K562 (cell line): ENCODE data around the gene LRPAP1.

Experiments
- CEBPB ChIP-seq: fragments of 450-650 bp; IDR thresholded peaks from 2 replicates; pipeline ENCODE4 v1.6.1; 2016; ENCODE audit warnings: missing genetic modification characterization, missing compliant biosample characterization
- EWSR1 ChIP-seq: fragments of 450-650 bp; IDR thresholded peaks from 2 replicates; pipeline ENCODE4 v1.6.1; 2018; ENCODE audit warnings: borderline replicate concordance, mild to moderate bottlenecking, low read depth, moderate library complexity; ENCODE audit not compliant: partially characterized antibody
- ZFX ChIP-seq: sonication (generic); formaldehyde crosslinking; IDR thresholded peaks from 2 replicates; pipeline ENCODE4 v1.8.0; 2022; ENCODE audit warnings: mild to moderate bottlenecking, missing genetic modification reagents, moderate library complexity
- ZNF282 ChIP-seq: sonication (generic); formaldehyde crosslinking; IDR thresholded peaks from 2 replicates; pipeline ENCODE4 v1.8.1; 2023; ENCODE audit warnings: missing genetic modification reagents
- ZNF696 ChIP-seq: fragments of 250-450 bp; sonication (Bioruptor Pico); conservative IDR thresholded peaks from 2 replicates; pipeline ENCODE4 v1.4.0; 2020; ENCODE audit warnings: mild to moderate bottlenecking, moderate library complexity
- ZNF707 ChIP-seq: fragments of 250-450 bp; sonication (Bioruptor Pico); conservative IDR thresholded peaks from 2 replicates; pipeline ENCODE4 v1.8.0; 2022; ENCODE audit warnings: inconsistent platforms, mild to moderate bottlenecking, moderate library complexity
- TF ChIP-seq, protein P1 (sequence below): sonication (generic); formaldehyde crosslinking; IDR thresholded peaks from 2 replicates; pipeline ENCODE4 v1.8.1; 2022; ENCODE audit warnings: missing genetic modification reagents

DNA sequence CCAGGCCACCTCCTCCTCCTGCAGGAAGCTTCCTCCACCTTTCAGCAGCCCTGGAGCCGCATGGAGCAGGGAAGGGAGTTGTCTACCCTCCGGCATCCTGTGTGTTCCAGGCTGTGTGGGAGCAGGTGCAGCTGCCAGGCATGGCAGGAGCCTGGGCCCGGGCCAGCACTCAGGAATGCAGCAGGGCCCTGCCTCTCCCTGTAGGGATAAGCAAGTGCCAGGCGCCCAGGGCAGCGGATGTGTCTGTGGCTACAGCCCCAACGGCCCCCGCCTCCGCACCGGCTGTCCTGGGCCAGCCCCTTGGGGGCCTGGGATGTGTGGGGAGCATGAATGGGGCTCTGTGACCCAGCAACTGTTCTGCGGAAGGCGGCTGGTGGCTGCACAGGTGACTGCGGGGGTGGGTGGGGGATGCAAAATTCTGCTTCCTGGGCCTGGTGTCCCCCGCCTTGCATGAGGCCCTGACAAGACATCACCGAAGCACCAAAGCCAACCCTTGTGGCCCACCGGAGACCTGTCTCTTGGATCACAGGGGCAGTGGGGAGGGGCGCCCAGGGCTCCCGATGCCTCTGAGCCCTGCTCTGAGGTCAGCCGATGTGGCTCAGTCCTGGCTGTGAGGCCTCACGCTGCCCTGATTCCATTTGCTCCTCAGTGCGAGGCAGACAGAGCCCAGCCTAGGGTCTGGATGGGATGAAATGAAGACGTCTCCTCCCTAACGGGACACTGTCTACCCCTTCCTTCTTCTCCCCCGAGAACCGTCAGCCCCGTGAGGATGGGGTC lies 70.5 kb downstream of the LRPAP1 start:
- TF ChIP-seq ZNF282 (CRISPR knock-in tag) = no peak
- no peak for TF ChIP-seq ZNF696
- TF ChIP-seq ZFX (CRISPR knock-in tag) = no peak
- TF ChIP-seq EWSR1 = no peak
- no peak for TF ChIP-seq ZNF707 (CRISPR knock-in tag)
- TF ChIP-seq CEBPB (tag) = no peak
- TF ChIP-seq, protein P1, sequence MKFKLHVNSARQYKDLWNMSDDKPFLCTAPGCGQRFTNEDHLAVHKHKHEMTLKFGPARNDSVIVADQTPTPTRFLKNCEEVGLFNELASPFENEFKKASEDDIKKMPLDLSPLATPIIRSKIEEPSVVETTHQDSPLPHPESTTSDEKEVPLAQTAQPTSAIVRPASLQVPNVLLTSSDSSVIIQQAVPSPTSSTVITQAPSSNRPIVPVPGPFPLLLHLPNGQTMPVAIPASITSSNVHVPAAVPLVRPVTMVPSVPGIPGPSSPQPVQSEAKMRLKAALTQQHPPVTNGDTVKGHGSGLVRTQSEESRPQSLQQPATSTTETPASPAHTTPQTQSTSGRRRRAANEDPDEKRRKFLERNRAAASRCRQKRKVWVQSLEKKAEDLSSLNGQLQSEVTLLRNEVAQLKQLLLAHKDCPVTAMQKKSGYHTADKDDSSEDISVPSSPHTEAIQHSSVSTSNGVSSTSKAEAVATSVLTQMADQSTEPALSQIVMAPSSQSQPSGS = no peak
